Vagina (tissue), 2 donors: ENCODE data around the gene PSAPL1.

ENCODE experiments used
- CTCF ChIP-seq, 3 experiments: fragments of 450-650 bp in 2 of 3; fragments of 200-600 bp in 1 of 3; sonication (generic) in 1 of 3; IDR thresholded peaks; one replicate each; pipeline ENCODE4 v1.5.1; 2017 to 2019; ENCODE audit warnings: antibody characterized with exemption in 3 of 3, mild to moderate bottlenecking in 2 of 3, moderate library complexity in 2 of 3
- POLR2A ChIP-seq, 2 donors: fragments of 450-650 bp; IDR thresholded peaks; one replicate each; pipeline ENCODE4 v1.6.1; 2017; ENCODE audit warnings: antibody characterized with exemption in 2 of 2, mild to moderate bottlenecking in 2 of 2, moderate library complexity in 2 of 2
- POLR2AphosphoS5 ChIP-seq, 2 donors: sonication (generic); formaldehyde crosslinking; IDR thresholded peaks; one replicate each; pipeline ENCODE4 v1.9.0; 2017; ENCODE audit warnings: antibody characterized with exemption in 2 of 2, mild to moderate bottlenecking in 2 of 2, low read depth in 1 of 2; ENCODE audit not compliant: insufficient read depth in 1 of 2

GRCh38 chr4:7439699-7440098 lies 5.0 kb upstream of the PSAPL1 start:
- TF ChIP-seq CTCF (IDR thresholded peaks at IDR 0.05) (no peak), POLR2A (IDR thresholded peaks at IDR 0.05) (no peak), POLR2AphosphoS5 (IDR thresholded peaks at IDR 0.05; ENCODE audit: insufficient read depth in 1 of 2, low read depth in 1 of 2) (no peak)
